Measurements from ENCODE around the gene MAGI2. TPM values are rescaled to one million over a fixed set of nuclear protein-coding genes. Genes with fewer than 3 reads are reported as not detected.

MAGI2 gene
- total RNA-seq, 2 experiments from 2014 or later, result 0.09 to 0.19 TPM

DNA sequence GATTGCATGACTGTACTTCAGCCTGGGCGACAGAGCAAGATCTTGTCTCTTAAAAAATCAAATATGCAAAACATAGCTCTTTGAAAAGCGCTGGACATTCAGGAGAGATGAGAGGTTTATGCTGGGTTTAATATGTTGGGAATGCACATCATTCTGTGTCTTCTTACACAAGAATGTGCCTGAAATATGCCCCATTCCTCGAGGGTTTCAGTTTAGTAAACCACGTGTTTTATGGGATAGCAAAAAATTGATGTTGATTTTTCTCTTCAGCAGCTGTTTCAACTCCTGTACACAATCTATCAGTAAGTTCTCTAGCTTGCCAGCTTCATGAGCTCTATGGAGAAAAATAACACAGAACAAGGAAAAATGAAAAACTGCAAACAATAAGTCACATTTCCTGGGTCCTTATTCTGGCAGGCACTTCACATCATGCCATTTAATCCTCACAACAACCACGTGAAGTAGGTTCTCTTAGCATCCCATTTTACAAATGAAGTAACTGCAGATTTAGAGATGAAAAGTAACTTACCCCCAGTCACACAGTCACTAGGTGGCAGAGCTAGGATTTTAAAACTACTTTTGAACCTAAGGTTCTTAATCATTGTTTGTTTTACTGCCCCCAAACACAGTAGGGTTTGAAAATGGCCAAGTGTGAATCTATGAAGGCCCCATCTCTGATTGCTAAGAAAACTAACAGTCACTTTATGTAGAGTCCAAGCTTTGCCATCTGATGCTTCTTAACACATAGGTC lies 1231.3 kb downstream of the MAGI2 start:
- no peaks in the 10 kb centered on the region for H3K4me1 Mint-ChIP-seq

DNA sequence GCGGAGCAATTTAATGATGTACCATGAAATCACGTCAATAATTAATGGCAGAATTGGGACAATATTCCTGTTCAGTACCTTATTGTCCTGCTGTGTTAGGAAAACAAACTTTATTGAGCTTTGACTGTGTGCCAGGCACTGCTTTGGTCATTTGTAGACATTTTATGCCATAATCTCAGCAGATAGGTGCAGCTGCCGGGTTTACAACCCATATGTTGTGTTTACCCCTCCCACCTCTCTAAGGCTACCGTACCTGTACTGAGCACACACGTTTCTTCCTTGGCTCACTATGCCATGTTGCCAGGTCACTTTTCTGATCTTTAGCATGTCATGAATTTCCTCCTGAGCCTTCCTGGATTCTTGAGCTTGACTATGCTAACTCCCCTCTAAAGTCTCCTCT lies 1232.7 kb downstream of the MAGI2 start:
- DNase-seq, result no peak
- CTCF ChIA-PET, result no interaction called here
- Mint-ChIP-seq H3K4me3 (no peak overlapping the region), H3K9me3 (ENCODE audit: low read depth) (no peaks in the 10 kb centered on the region), H3K4me1 (no peaks in the 10 kb centered on the region), H3K27ac (no peak overlapping the region), H3K27me3 (no peaks in the 10 kb centered on the region), H3K36me3 (no peaks in the 10 kb centered on the region)
- ATAC-seq, result no peak

More for the DNA sequence above, 1231.3 kb downstream of the MAGI2 start:
- DNase-seq (no peak), ATAC-seq (no peak)
- Mint-ChIP-seq H3K27ac (no peak overlapping the region), H3K4me3 (no peak overlapping the region), H3K9me3 (ENCODE audit: low read depth) (no peaks in the 10 kb centered on the region), H3K36me3 (no peaks in the 10 kb centered on the region), H3K27me3 (no peaks in the 10 kb centered on the region)
- CTCF ChIA-PET, result interaction anchor here (1.7 kb wide), 1 partner anchor 9 kb away, joined by 4 read pairs; no protein-coding TSS in a partner anchor

DNA sequence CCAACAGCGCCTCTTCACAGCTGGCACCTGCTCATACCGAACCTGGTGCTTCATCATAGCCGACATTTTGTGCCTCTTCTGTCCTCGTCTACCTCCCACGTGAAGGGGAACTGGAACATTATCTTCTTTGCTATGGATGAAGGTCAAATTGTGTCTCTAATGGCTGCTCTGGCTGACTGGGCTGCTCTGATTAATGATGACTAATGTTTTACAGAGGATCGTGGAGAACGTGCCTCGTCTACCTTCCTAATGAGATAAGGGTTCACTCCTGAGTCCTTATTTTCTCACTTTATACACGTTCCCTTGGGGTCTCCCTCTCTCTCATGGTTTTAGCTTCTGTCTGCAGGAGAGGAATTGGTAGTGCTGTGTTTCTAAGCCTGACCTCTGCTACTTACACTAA lies 1234.6 kb downstream of the MAGI2 start:
- DNase-seq (no peak), ATAC-seq (no peak)
- Mint-ChIP-seq H3K4me1 (no peaks in the 10 kb centered on the region), H3K36me3 (no peaks in the 10 kb centered on the region), H3K9me3 (ENCODE audit: low read depth) (no peaks in the 10 kb centered on the region), H3K4me3 (no peak overlapping the region), H3K27me3 (no peaks in the 10 kb centered on the region), H3K27ac (no peak overlapping the region)
- CTCF ChIA-PET, result no interaction called here

DNA sequence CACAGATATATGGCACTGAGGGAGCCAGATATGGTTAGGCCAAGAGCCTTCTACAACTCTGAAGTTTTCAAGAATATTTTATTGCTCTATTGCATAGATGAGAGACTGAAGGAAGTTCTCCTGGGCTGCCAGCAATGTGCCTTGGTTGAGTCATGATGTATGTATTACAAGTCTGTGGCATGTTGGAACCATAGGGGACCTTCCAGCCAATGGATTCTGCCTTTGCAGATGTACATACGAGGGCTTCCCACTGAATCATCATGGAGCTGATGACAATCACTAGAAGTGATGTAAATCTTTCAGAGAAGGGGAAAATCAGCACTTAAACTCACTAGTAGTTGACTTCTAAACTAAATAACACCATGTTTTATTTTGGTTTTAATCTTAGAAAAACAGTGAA lies 1235.4 kb downstream of the MAGI2 start:
- DNase-seq (no peak), ATAC-seq (no peak)
- Mint-ChIP-seq H3K4me1 (no peaks in the 10 kb centered on the region), H3K36me3 (no peaks in the 10 kb centered on the region), H3K27me3 (no peaks in the 10 kb centered on the region), H3K4me3 (no peak overlapping the region), H3K9me3 (ENCODE audit: low read depth) (no peaks in the 10 kb centered on the region), H3K27ac (no peak overlapping the region)
- CTCF ChIA-PET, result no interaction called here

DNA sequence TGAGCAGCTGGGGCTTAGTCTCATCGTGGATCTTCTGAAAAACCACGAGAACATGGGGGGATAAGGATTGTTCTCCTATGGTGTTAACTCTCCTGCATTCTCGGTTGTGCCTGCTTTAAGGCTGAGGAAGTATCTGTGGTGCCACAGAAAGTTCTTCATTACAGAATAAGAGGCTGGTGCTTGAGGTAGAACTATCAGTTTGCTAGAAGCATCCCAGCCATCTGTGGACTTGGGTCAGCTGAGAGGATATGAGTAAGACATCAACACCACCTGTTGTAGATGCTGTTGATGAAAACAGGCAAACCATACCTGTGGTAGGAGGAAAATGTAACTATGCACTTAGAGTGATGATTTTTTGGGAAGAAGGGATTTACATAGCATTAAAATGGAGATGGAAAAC lies 1238.3 kb downstream of the MAGI2 start:
- Mint-ChIP-seq H3K36me3 (no peaks in the 10 kb centered on the region), H3K4me3 (no peak overlapping the region), H3K9me3 (ENCODE audit: low read depth) (no peaks in the 10 kb centered on the region), H3K27me3 (no peaks in the 10 kb centered on the region), H3K4me1 (no peaks in the 10 kb centered on the region), H3K27ac (no peak overlapping the region)
- ATAC-seq (no peak), DNase-seq (no peak)
- CTCF ChIA-PET, result no interaction called here

DNA sequence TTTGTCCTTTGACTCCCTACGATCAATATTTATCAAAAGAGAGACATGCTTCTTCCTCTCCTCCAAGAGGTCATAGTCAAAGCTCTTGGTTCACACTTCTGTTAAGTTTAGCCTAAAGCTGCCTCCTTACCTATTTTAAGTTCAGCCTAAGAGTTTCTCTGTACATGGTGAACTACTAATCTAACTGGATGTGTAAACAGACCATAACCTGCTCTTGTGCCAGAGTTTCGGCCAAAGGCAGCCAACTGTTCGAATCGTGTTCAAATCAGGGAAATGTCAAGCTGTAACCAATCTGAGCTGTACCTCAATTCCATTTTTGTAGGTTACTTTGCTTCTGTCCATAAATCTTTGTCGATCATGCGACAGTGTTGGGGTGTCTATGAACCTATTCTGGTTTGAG lies 1240.1 kb downstream of the MAGI2 start:
- Mint-ChIP-seq H3K27me3 (no peaks in the 10 kb centered on the region), H3K36me3 (no peaks in the 10 kb centered on the region), H3K27ac (no peak overlapping the region), H3K4me3 (no peak overlapping the region), H3K4me1 (no peaks in the 10 kb centered on the region), H3K9me3 (ENCODE audit: low read depth) (peaks cover under 1% of the 10 kb centered on the region)
- ATAC-seq, result no peak
- CTCF ChIA-PET, result no interaction called here
- no peak for DNase-seq

DNA sequence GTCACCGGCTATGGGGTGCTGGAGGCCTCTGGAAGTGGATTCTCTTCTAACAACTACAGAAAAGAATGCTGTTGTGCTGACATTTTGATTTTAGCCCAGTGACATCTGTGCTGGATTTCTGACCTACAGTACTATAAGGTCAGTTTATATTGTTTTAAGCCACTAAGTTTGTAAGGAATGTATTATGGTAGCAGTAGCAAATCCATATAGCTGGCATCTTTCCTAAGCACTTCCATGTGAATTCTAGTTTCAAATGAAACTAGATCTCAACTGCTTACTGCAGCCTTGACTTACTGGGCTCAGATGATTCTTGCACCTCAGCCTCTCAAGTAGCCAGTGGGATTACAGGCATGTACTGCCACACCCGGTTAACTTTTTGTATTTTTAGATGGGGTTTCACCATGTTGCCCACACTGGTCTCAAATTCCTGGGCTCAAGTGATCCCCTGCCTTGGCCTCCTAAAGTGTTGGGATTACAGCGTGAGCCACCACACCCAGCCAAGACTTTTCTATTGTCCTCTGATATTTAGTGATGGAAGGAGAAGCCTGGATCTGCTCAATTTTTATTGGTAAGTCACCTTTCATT lies 1240.9 kb downstream of the MAGI2 start:
- H3K36me3 Mint-ChIP-seq, result no peaks in the 10 kb centered on the region
- CTCF ChIA-PET, result no interaction called here

DNA sequence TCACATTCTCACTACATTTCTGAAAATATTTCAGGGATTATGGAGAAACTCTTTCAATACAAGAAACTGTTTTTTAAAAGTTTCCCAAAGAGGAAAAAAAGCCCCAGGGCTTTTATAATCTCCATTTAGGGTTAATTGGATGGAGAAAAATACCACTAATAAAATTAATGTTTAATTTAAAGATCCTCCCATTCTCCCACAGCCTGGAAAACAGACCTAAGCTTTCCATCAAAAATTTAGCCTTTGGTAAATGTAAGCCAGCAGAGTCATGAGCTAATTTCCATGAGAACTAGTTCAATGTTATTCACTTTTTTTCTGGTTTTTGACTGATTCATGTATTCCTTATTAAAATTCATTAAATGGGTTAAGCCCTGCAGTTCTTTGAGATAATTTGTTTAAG lies 1246.2 kb downstream of the MAGI2 start:
- H3K9me3 Mint-ChIP-seq (ENCODE audit: low read depth), result peaks cover 3% of the 10 kb centered on the region
- DNase-seq (no peak), ATAC-seq (no peak)
- H3K27ac Mint-ChIP-seq, result no peak overlapping the region
- CTCF ChIA-PET, result no interaction called here
- H3K4me3 Mint-ChIP-seq, result no peak overlapping the region
- no peaks in the 10 kb centered on the region for H3K36me3 Mint-ChIP-seq
- H3K27me3 Mint-ChIP-seq, result no peaks in the 10 kb centered on the region
- no peaks in the 10 kb centered on the region for H3K4me1 Mint-ChIP-seq

More for the DNA sequence above, 1240.9 kb downstream of the MAGI2 start:
- DNase-seq (no peak), ATAC-seq (no peak)
- Mint-ChIP-seq H3K27ac (no peak overlapping the region), H3K27me3 (no peaks in the 10 kb centered on the region), H3K4me3 (no peak overlapping the region), H3K4me1 (no peaks in the 10 kb centered on the region), H3K9me3 (ENCODE audit: low read depth) (peaks cover 3% of the 10 kb centered on the region)

DNA sequence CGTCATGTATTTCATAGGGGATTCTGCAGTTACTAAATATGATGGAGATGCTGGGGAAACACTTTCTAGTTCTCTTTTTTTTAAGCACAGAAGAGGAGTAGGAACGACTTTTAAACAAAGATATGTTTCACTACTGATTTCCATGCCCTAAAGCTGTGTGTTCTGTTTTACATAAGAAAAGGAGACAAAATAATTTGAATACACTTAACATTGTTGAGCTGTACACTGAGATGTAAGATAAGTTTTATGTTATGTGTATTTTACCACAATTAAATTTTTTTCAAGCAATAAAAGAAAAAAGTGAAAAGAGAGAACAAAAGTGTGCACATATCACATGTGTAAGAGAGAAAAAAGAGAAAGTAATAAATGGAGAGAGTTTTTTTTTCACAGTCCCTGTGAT lies 1246.7 kb downstream of the MAGI2 start:
- H3K4me1 Mint-ChIP-seq, result no peaks in the 10 kb centered on the region

DNA sequence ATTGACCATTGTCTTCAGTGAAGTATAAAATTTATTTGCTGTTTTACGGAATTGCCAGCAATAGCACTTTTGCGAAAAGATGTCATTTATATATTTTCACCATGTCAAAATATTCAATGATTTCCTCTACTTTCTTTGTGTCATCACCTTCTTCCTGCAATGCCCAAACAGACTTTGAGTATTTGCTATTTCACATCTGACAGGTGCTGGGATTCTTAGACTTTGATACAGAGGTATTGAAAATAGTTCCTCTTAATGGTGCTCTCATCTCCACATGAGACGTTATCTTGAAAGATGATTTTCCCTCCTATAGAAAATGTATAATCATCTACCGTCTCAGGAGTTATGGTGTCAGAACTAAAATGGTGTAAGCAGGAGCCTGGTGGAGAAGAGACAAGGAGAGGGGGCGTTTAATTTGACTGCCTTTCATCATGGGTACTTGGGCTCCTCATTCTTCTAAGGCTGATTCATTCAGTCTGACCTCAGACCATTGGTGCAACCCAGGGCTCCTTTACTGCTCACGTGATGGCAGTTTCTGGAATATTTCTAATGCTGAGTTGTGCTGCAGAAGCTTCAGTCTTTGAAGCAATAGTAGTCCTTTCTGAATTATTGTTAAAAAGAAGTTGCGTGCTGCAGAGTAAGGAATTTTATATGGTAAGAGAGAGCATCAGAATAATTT lies 1250.3 kb downstream of the MAGI2 start:
- CTCF ChIA-PET, result no interaction called here
- H3K9me3 Mint-ChIP-seq (ENCODE audit: low read depth), result peaks cover under 1% of the 10 kb centered on the region
- no peak overlapping the region for H3K4me3 Mint-ChIP-seq
- ATAC-seq (no peak), DNase-seq (no peak)
- no peak overlapping the region for H3K27ac Mint-ChIP-seq
- H3K4me1 Mint-ChIP-seq, result no peaks in the 10 kb centered on the region
- H3K36me3 Mint-ChIP-seq, result no peaks in the 10 kb centered on the region
- H3K27me3 Mint-ChIP-seq, result no peaks in the 10 kb centered on the region

More for the DNA sequence above, 1246.7 kb downstream of the MAGI2 start:
- H3K4me3 Mint-ChIP-seq, result no peak overlapping the region
- no peak overlapping the region for H3K27ac Mint-ChIP-seq
- H3K36me3 Mint-ChIP-seq, result no peaks in the 10 kb centered on the region
- CTCF ChIA-PET, result interaction anchor here (0.7 kb wide), 1 partner anchor 256 kb away, joined by 3 read pairs; no protein-coding TSS in a partner anchor
- H3K27me3 Mint-ChIP-seq, result no peaks in the 10 kb centered on the region
- ATAC-seq, result no peak
- no peak for DNase-seq
- H3K9me3 Mint-ChIP-seq (ENCODE audit: low read depth), result peaks cover 3% of the 10 kb centered on the region

DNA sequence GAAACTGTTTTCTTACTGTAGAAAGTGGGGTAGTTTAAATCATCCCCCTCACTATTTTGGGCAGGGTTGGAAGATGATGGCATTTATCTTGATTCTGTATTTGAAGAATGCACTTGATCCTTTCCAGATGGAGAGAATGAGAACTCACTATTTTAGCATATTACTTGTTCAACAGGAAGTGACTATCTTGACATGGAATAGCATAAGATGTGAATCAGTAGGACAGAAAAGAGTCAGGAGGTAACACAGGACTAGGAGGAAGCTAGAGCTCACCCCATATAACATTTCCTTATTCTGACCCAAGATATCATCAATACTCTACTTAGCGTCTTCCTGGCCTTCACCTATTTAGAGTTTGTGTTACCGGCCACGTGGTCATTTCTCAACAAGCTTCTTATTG lies 1254.7 kb downstream of the MAGI2 start:
- Mint-ChIP-seq H3K4me1 (no peaks in the 10 kb centered on the region), H3K36me3 (no peaks in the 10 kb centered on the region), H3K4me3 (no peak overlapping the region), H3K27me3 (no peaks in the 10 kb centered on the region), H3K27ac (no peak overlapping the region), H3K9me3 (ENCODE audit: low read depth) (no peaks in the 10 kb centered on the region)
- ATAC-seq, result no peak
- CTCF ChIA-PET, result no interaction called here
- no peak for DNase-seq

DNA sequence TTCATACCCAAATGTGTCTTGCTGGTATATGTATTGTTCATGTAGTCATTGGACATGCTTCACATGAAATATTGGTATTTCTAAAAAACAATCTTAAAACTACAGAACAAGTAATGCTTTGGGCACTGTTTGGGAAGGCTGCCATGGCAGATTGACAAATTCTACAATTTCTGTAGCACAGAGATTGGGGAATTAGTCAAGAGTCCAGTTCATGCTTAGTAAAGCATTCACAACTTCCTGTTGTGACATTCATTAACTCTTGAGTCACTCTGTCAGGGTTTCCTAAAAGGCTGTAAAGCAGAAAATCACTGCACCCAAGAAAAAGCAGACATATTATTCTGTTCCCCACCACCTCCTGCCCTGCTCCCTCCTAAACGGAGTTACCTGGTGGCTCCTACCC lies 1256.0 kb downstream of the MAGI2 start:
- no peak overlapping the region for H3K4me3 Mint-ChIP-seq
- CTCF ChIA-PET, result no interaction called here

DNA sequence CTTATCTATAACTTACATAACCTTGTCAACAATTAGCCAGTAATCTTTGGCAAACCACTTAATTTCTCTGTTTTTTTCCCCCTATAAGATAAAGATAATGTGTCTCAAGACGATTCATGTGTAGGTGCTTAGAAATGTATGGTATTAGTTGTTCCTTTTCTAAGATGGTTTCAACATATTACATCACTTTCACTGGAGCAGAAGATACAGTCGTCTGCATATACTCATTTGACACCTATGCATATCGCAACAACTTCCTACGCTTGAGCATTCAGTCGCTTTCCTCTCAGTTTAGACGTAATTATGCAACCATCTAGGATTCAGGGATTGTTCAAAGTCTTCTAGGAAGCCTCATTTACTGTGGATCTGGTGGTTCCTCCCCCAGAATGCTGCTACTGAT lies 1258.2 kb downstream of the MAGI2 start:
- ATAC-seq (no peak), DNase-seq (no peak)
- Mint-ChIP-seq H3K27ac (no peak overlapping the region), H3K9me3 (ENCODE audit: low read depth) (no peaks in the 10 kb centered on the region), H3K4me3 (no peak overlapping the region), H3K36me3 (no peaks in the 10 kb centered on the region), H3K4me1 (no peaks in the 10 kb centered on the region), H3K27me3 (no peaks in the 10 kb centered on the region)
- CTCF ChIA-PET, result no interaction called here

More for the DNA sequence above, 1256.0 kb downstream of the MAGI2 start:
- H3K9me3 Mint-ChIP-seq (ENCODE audit: low read depth), result no peaks in the 10 kb centered on the region
- no peak overlapping the region for H3K27ac Mint-ChIP-seq
- no peak for DNase-seq
- H3K36me3 Mint-ChIP-seq, result no peaks in the 10 kb centered on the region
- ATAC-seq, result no peak
- H3K27me3 Mint-ChIP-seq, result no peaks in the 10 kb centered on the region
- H3K4me1 Mint-ChIP-seq, result no peaks in the 10 kb centered on the region

DNA sequence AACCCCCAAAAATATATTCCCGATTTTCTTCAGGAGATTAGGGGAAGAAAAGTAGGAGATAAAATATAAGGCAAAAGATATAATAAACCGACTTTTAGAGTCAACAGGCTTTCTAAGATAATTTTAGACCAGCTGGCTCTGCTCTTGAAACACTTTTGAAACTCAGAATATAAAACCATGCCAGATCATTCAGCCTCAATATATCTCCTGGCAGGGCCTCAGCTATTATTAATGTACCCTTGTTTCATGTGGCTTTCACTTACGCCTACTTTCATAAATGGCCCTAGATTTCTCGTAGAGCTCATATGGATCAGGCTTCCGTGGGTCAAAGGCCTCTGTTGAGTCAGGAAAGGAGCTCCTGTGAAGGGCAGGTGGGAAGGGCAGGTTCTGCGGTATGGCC lies 1258.9 kb downstream of the MAGI2 start:
- Mint-ChIP-seq H3K4me1 (no peaks in the 10 kb centered on the region), H3K36me3 (no peaks in the 10 kb centered on the region)

More for the DNA sequence above, 1258.9 kb downstream of the MAGI2 start:
- Mint-ChIP-seq H3K4me3 (no peak overlapping the region), H3K27me3 (no peaks in the 10 kb centered on the region), H3K27ac (no peak overlapping the region), H3K9me3 (ENCODE audit: low read depth) (no peaks in the 10 kb centered on the region)
- DNase-seq (no peak), ATAC-seq (no peak)
- CTCF ChIA-PET, result no interaction called here

Measured in activated CD8-positive, alpha-beta memory T cell treated with anti-CD3 and anti-CD28 coated beads, Interleukin-2, amount 10 ng/mL, durations not matched to agents 7 days and 5 days (primary cell).